ENCODE measurements around the gene TMX2. TPM values are rescaled to one million over a fixed set of nuclear protein-coding genes. Genes with fewer than 3 reads are reported as not detected.

TMX2 gene
- total and polyA plus RNA-seq, 9 of the 15 experiments (the other 6 are each of a cell fraction or from before 2014, with no cell fraction given) = 176 to 433 (median 227) TPM

- TF ChIP-seq THAP12 (CRISPR knock-in tag; IDR thresholded peaks at IDR 0.05) (peak; percentile 90; the same call in 1 of the 2 replicates), TCF7 (IDR thresholded peaks at IDR 0.05; ENCODE audit: borderline replicate concordance) (no peak), CTCFL (IDR thresholded peaks at IDR 0.05; ENCODE audit: borderline replicate concordance, insufficient read depth, low read depth, low read length, poor library complexity, severe bottlenecking) (peak; percentile 99), NKRF (IDR thresholded peaks at IDR 0.05; ENCODE audit: borderline replicate concordance) (peak; percentile 39; the same call in 1 of the 2 replicates), AFF4 (CRISPR knock-in tag; IDR thresholded peaks at IDR 0.05) (no peak), NR3C1 (CRISPR knock-in tag; IDR thresholded peaks at IDR 0.05) (0 out of 2 replicates have a peak, but pooled peaks have one; percentile 49), XRCC5 (IDR thresholded peaks at IDR 0.05; ENCODE audit: low read depth, low read length) (peak; percentile 59; the same call in 1 of the 2 replicates), ZNF24 (IDR thresholded peaks at IDR 0.05) (peak; percentile 73), MAZ (CRISPR knock-in tag; conservative IDR thresholded peaks at IDR 0.05 in 1 of 2, IDR thresholded peaks at IDR 0.05 in 1 of 2) (peak; percentile 98 to 99), KDM5B (IDR thresholded peaks at IDR 0.05; ENCODE audit: insufficient replicate concordance, low read depth, low read length) (peak; percentile 91), POLR3A (IDR thresholded peaks at IDR 0.05; ENCODE audit: borderline replicate concordance, extremely low read depth, insufficient read depth, insufficient read length) (no peak), EP400 (IDR thresholded peaks at IDR 0.05) (peak; percentile 75; the same call in 1 of the 2 replicates), TAF7 (tag; IDR thresholded peaks at IDR 0.05) (peak; percentile 59; the same call in 1 of the 2 replicates), KDM4B (IDR thresholded peaks at IDR 0.05; ENCODE audit: borderline replicate concordance in 2 of 2, low read depth in 1 of 2) (peak in 1 of 2 experiments; percentile 18; a peak in 1 of 4 replicates)
These were observed 44.5 kb upstream of the TMX2 start, which contains the start of gene ZDHHC5 (continued) for GRCh38 chr11:57667736-57668433.
